GM20000 (cell line): ENCODE measurements around the gene CNTNAP1.
"Not testable (repeated sequence)": the region's sequence is repeated elsewhere in the genome, so short reads cannot be mapped to it uniquely, and the experiment has no call there.

ENCODE experiments used
- DNase-seq: peaks from one replicate; pipeline ENCODE4 v3.0.0; 2012; ENCODE audit warnings: low spot score
- CTCF ChIP-seq: IDR thresholded peaks from 2 replicates; pipeline ENCODE4 v1.5.1; 2012; ENCODE audit warnings: mild to moderate bottlenecking, control low read depth; ENCODE audit errors: extremely low read depth, missing control alignments

CNTNAP1 gene

GRCh38 chr17:42725143-42725542, 42.8 kb downstream of the CNTNAP1 start:
- TF ChIP-seq CTCF: no peak
- no peak for DNase-seq

GRCh38 chr17:42740699-42741098, 58.4 kb downstream of the CNTNAP1 start:
- TF ChIP-seq CTCF: no peak
- DNase-seq: no peak

DNA sequence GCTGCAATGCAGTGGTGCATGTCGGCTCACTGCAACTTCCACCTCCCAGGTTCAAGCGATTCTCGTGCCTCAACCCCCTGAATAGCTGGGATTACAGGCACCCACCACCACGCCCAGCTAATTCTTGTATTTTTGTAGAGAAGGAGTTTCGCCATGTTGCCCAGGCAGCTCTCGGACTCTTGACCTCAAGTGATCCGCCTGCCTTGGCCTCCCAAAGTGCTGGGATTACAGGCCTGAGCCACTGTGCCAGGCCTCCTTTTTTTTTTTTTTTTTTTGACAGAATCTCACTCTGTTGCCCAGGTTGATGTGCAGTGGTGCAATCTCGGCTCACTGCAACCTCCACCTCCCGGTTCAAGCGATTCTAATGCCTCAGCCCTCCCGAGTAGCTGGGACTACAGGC, 60.6 kb downstream of the CNTNAP1 start:
- DNase-seq: not testable (repeated sequence)

GRCh38 chr17:42743595-42744282, 61.4 kb downstream of the CNTNAP1 start:
- TF ChIP-seq CTCF: no peak
- no peak for DNase-seq

DNA sequence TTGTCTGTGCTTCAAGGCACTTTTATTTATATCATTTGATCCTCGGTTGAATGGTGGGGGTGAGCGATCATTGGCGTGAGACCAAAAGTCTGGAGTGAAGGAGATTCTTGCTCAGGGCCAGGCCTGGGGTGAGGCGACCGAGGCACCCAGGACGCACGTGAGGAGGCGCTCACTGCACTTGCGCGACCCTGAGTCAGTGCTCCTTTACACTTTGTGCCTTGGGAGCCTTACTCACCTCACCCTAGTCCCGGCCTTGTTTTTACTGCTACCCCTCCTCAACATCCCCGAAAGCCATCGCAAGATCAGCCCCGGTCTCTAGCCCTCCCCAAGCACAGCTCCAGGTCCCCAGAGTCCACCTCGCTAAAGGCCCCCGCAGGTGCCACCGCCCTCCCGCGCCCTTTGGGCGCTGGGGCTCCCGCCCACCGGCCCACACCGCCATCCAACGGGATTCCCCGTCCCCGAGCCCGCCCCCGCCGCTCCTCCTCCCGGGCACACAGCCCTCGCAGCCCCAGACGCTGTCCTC, 62.0 kb downstream of the CNTNAP1 start:
- peak; percentile 74 for DNase-seq
- TF ChIP-seq CTCF: no peak

- no peak for TF ChIP-seq CTCF
- peak; percentile 100 for DNase-seq
These were observed 62.7 kb downstream of the CNTNAP1 start, which contains the start of gene EZH1 for GRCh38 chr17:42744806-42745617. EZH1 (minus strand) TSS chr17:42745040; CDS start chr17:42728941, 16,099 bp downstream.

DNA sequence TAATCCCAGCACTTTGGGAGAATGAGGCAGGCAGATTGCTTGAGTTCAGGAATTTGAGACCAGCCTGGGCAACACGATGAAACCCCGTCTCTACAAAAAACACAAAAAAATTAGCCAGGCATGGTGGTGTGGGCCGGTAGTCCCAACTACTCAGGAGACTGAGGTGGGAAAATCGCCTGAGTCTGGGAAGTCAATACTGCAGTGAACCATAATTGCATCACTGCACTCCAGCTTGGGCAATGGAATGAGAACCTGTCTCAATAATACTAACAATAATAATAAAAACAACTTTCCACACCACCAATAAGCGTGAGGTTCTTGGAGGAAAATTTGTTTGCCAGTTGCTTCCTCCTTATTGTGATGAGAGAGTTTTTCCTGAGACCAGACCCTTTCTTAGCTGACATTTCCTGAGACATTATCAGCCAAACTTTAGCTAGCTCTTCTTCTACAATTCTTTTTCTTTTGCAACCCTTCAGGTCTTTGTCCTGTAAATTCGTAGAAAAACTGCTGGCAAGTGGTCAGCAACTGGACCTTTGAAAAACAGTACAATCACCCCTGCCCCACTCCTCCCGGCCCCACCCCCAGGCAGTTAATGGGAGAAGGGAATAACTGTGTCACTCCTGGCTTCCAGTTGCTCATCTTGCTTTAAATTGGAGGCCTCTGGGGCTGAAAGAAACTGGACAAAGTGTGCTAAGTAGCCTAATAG, 66.0 kb downstream of the CNTNAP1 start:
- DNase-seq: no peak
- no peak for TF ChIP-seq CTCF
